Gastrocnemius medialis (tissue), 4 donors: ENCODE measurements around the gene COL21A1.

Source experiments
- POLR2A ChIP-seq, 2 donors: fragments of 450-650 bp; IDR thresholded peaks; one replicate each; pipeline ENCODE4 v1.6.1; 2017; ENCODE audit warnings: antibody characterized with exemption in 2 of 2, mild to moderate bottlenecking in 2 of 2, moderate library complexity in 2 of 2
- TF ChIP-seq, protein P1 (sequence below), 5 experiments: fragments of 450-650 bp in 3 of 5; fragments of 200-600 bp in 2 of 5; sonication (generic) in 2 of 5; IDR thresholded peaks in 4 of 5; conservative IDR thresholded peaks in 1 of 5; 1 replicate in 4 of 5; 2 replicates in 1 of 5; pipeline ENCODE4 v1.5.1; 2016 to 2019; ENCODE audit warnings: antibody characterized with exemption in 5 of 5, mild to moderate bottlenecking in 3 of 5, moderate library complexity in 3 of 5

GRCh38 chr6:56065408-56065807 lies 182.0 kb downstream of the COL21A1 start:
- TF ChIP-seq, protein P1, sequence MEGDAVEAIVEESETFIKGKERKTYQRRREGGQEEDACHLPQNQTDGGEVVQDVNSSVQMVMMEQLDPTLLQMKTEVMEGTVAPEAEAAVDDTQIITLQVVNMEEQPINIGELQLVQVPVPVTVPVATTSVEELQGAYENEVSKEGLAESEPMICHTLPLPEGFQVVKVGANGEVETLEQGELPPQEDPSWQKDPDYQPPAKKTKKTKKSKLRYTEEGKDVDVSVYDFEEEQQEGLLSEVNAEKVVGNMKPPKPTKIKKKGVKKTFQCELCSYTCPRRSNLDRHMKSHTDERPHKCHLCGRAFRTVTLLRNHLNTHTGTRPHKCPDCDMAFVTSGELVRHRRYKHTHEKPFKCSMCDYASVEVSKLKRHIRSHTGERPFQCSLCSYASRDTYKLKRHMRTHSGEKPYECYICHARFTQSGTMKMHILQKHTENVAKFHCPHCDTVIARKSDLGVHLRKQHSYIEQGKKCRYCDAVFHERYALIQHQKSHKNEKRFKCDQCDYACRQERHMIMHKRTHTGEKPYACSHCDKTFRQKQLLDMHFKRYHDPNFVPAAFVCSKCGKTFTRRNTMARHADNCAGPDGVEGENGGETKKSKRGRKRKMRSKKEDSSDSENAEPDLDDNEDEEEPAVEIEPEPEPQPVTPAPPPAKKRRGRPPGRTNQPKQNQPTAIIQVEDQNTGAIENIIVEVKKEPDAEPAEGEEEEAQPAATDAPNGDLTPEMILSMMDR (IDR thresholded peaks at IDR 0.05 in 4 of 5, conservative IDR thresholded peaks at IDR 0.05 in 1 of 5), result no peak
- TF ChIP-seq POLR2A (IDR thresholded peaks at IDR 0.05), result no peak
